Lung (tissue), 12 donors: ENCODE measurements around the gene ZFYVE21. TPM values are rescaled to one million over a fixed set of nuclear protein-coding genes. Genes with fewer than 3 reads are reported as not detected.

Experiments
- ATAC-seq: fragments of 200-7000 bp; cut with Tn5 transposase; one replicate; pipeline ENCODE4 v1.9.1; 2020; ENCODE audit warnings: moderate number of reproducible peaks; ENCODE audit not compliant: insufficient read depth, low FRiP score
- DNase-seq, 3 donors: peaks; one replicate each; pipeline ENCODE4 v3.0.0-alpha.2; 2013 to 2017
- H3K27ac ChIP-seq, 2 donors: one replicate each; pipeline ENCODE4 v1.5.1; 2013; ENCODE audit warnings: mild to moderate bottlenecking in 2 of 2, moderate library complexity in 2 of 2, control low read depth in 1 of 2, inconsistent platforms in 1 of 2, low read depth in 1 of 2, low read length in 1 of 2
- H3K27me3 ChIP-seq, 3 donors: one replicate each; pipeline ENCODE4 v1.5.1; 2013; ENCODE audit warnings: low read length in 2 of 3; ENCODE audit not compliant: control insufficient read depth in 3 of 3, insufficient read depth in 3 of 3
- H3K36me3 ChIP-seq, 4 donors: one replicate each; pipeline ENCODE4 v1.5.1; 2013; ENCODE audit warnings: low read length in 4 of 4, mild to moderate bottlenecking in 1 of 4, moderate library complexity in 1 of 4; ENCODE audit not compliant: control insufficient read depth in 4 of 4, insufficient read depth in 4 of 4
- H3K4me1 ChIP-seq, 5 donors: one replicate each; pipeline ENCODE4 v1.5.1; 2013; ENCODE audit warnings: low read length in 5 of 5, mild to moderate bottlenecking in 2 of 5, moderate library complexity in 1 of 5; ENCODE audit not compliant: control insufficient read depth in 5 of 5, insufficient read depth in 5 of 5
- H3K4me3 ChIP-seq: one replicate; pipeline ENCODE4 v1.5.1; 2013; ENCODE audit warnings: mild to moderate bottlenecking, control low read depth, moderate library complexity
- H3K9ac ChIP-seq, 2 donors: one replicate each; pipeline ENCODE4 v1.5.1; 2013; ENCODE audit warnings: low read length in 2 of 2, control low read depth in 1 of 2; ENCODE audit not compliant: insufficient read depth in 1 of 2
- H3K9me3 ChIP-seq, 4 donors: one replicate each; pipeline ENCODE4 v1.5.1; 2013; ENCODE audit warnings: low read length in 3 of 4, mild to moderate bottlenecking in 1 of 4, moderate library complexity in 1 of 4; ENCODE audit not compliant: control insufficient read depth in 4 of 4, insufficient read depth in 3 of 4
- CTCF ChIP-seq: IDR thresholded peaks from 2 replicates; pipeline ENCODE4 v1.5.1; 2012; ENCODE audit warnings: mild to moderate bottlenecking; ENCODE audit errors: control extremely low read depth, extremely low read depth
- WGBS, 2 donors: extraction: QIAGEN DNeasy Blood & Tissue Kit; methylation state at CpG; one replicate each; pipeline ENCODE4 v1.1.7; 2013; 5-methylcytosine and 5-hydroxymethylcytosine counted together
- polyA plus RNA-seq, 2 donors: library from polyadenylated mRNA; stranded (reverse); fragments of 200-250 nt; gene quantifications; one replicate each; pipeline ENCODE4 v1.2.1, GENCODE V29; 2013
- total RNA-seq, 2 donors: library from RNA; depleted of rRNA in 1 of 2; stranded (reverse); fragments of >200 nt in 1 of 2; gene quantifications; one replicate each; pipeline ENCODE4 v1.2.1, GENCODE V29; 2014 to 2021
- donor health status: control.
- donor health status: control.
- donor health status: Bipolar disorder and iron deficiency.
- donor health status: healthy.
- donor health status: DM: yes; HTN: yes; CAD: no.

ZFYVE21 gene
- total and polyA plus RNA-seq, 4 donors = 39.4 to 68.3 (median 47.5) TPM

DNA sequence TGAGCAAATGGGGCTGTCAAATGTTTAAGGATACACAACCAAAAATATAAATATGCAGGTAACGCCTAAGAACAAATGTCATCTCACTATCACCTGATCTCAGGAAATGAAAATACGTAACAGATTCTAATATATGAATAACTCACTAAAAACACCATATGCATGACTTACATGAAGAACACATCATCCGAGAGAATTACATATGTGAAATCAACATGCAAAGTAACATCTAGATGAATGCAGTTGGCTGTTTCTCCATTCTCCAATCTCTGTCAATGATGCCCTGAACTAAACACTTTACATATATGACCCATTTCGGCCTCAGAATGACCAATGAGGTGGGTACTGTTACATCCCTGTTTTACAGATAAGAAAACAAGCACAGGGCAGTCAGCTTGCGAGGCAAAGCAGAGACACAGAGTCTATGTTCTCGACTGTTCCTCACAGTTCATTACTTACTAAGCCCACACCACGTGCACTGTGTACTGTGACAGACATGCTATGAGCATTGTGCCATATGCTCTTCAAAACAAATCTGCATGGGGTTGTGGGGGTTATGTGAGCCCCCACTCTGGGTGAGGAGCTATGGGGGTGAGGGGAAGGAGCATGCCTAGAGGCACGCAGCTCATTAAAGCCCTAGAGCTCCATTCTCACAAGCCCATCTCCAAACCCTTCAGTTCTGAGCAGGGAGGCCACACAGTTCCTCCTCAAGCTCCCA, 42.6 kb downstream of the ZFYVE21 start:
- ATAC-seq = no peak

DNA sequence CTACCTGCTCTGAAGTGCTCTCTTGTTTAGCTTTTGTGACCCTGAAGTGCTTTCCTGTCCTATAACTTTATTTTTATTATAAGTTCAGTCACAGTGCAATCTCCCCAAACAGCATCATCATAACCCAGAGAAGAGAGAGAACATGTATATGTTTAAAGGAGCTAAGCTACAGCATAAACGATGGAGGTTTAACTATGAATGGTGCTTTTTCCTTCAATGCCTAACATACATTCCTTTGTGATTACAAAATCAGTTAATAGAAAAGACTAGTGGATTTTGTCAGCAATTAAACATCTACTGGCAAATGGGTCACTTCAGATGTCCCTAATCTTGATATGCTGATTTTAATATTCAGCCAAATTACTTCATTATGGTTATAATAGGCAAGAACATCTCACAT, 46.4 kb downstream of the ZFYVE21 start:
- Histone ChIP-seq H3K9me3 (no peaks in the 10 kb centered on the region), H3K36me3 (peaks cover 0 to 7% (median 2%) of the 10 kb centered on the region in 4 donors), H3K9ac (no peak overlapping the region), H3K4me3 (no peak overlapping the region), H3K27me3 (no peaks in the 10 kb centered on the region), H3K27ac (no peak overlapping the region), H3K4me1 (peaks cover 0 to 8% (median 2%) of the 10 kb centered on the region in 5 donors)
- WGBS, 2 donors = 46 to 79% methylated on average over 1 of the region's 1 CpG
- DNase-seq (no peak), ATAC-seq (no peak)
- no peak for TF ChIP-seq CTCF

More for the DNA sequence above, 42.6 kb downstream of the ZFYVE21 start:
- peaks cover 0 to 12% (median 5%) of the 10 kb centered on the region in 4 donors for H3K36me3 ChIP-seq
- no peak overlapping the region for H3K4me3 ChIP-seq
- peak in 1 of 3 donors; percentile 43 for DNase-seq
- H3K9me3 ChIP-seq = no peaks in the 10 kb centered on the region
- no peak overlapping the region for H3K9ac ChIP-seq
- no peak overlapping the region for H3K27ac ChIP-seq
- no peak for TF ChIP-seq CTCF
- WGBS, 2 donors = 90 to 93% methylated on average over 8 of the region's 8 CpGs
- peaks cover 0 to 8% (median 0%) of the 10 kb centered on the region in 5 donors for H3K4me1 ChIP-seq
- H3K27me3 ChIP-seq = no peaks in the 10 kb centered on the region

DNA sequence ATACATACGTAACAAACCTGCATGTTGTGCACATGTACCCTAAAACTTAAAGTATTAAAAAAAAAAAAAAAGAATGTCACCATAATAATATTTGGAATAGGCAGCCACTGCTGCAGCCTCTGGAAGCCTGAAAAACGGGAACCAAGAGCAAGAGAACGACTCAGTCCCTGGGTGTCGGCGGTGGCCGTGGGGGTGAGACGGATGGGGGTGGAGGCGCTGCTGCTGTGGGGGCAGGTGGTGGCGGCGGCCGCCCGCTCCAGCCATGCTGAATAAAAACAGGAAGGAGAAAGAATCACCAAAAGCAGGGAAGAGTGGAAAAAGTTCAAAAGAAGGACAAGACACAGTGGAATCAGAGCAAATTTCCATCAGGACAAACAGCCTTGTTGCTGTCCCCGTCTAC, 46.9 kb downstream of the ZFYVE21 start:
- Histone ChIP-seq H3K9ac (no peak overlapping the region), H3K36me3 (peaks cover 0 to 7% (median 2%) of the 10 kb centered on the region in 4 donors), H3K4me3 (no peak overlapping the region), H3K4me1 (peaks cover 0 to 8% (median 2%) of the 10 kb centered on the region in 5 donors), H3K9me3 (no peaks in the 10 kb centered on the region), H3K27ac (no peak overlapping the region), H3K27me3 (no peaks in the 10 kb centered on the region)
- DNase-seq = no peak
- no peak for ATAC-seq
- WGBS, 2 donors = 83 to 90% methylated on average over 13 of the region's 13 CpGs
- TF ChIP-seq CTCF = no peak
